ENCODE measurements around the gene MFN2. TPM values are rescaled to one million over a fixed set of nuclear protein-coding genes. Genes with fewer than 3 reads are reported as not detected.

The MFN2 gene
- polyA plus RNA-seq, 1 experiment: 62.5 TPM

DNA sequence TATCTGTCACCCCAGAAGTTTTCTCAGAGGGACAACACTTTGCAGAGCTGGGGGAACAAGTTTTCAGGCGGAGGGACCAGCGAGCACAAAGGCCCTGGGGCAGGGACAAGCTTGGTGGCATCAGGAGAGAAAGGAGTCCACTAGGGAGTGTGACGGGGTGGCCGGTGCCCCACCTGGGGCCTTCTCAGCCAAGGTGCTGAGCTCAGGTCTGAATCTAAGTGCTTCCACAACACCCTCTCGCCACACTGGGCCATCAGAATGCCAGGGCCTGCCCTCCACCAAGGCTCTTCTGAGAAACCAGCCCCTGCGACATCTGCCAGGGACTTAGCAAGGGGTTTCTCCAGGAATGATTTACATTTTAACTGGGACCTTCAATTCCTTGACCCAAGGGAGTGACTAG lies 75.0 kb downstream of the MFN2 start:
- Histone ChIP-seq H3K4me3 (ENCODE audit: low read depth, low read length) (no peak overlapping the region), H3K36me3 (ENCODE audit: control insufficient read depth, insufficient read depth, low read length) (no peaks in the 10 kb centered on the region), H3K27me3 (ENCODE audit: control insufficient read depth, insufficient read depth, low read length) (peaks cover 3% of the 10 kb centered on the region; the same call in 1 of the 2 replicates)
- TF ChIP-seq, protein P1, sequence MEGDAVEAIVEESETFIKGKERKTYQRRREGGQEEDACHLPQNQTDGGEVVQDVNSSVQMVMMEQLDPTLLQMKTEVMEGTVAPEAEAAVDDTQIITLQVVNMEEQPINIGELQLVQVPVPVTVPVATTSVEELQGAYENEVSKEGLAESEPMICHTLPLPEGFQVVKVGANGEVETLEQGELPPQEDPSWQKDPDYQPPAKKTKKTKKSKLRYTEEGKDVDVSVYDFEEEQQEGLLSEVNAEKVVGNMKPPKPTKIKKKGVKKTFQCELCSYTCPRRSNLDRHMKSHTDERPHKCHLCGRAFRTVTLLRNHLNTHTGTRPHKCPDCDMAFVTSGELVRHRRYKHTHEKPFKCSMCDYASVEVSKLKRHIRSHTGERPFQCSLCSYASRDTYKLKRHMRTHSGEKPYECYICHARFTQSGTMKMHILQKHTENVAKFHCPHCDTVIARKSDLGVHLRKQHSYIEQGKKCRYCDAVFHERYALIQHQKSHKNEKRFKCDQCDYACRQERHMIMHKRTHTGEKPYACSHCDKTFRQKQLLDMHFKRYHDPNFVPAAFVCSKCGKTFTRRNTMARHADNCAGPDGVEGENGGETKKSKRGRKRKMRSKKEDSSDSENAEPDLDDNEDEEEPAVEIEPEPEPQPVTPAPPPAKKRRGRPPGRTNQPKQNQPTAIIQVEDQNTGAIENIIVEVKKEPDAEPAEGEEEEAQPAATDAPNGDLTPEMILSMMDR (IDR thresholded peaks at IDR 0.05; ENCODE audit: insufficient read depth, low read depth, low read length): no peak
- no peak for DNase-seq (ENCODE audit: low read depth)
- ChIA-PET CTCF (interaction anchor here (0.6 kb wide), 1 partner anchor 270 kb away, joined by 3 read pairs; no protein-coding TSS in a partner anchor), POLR2A (no interaction called here)

DNA sequence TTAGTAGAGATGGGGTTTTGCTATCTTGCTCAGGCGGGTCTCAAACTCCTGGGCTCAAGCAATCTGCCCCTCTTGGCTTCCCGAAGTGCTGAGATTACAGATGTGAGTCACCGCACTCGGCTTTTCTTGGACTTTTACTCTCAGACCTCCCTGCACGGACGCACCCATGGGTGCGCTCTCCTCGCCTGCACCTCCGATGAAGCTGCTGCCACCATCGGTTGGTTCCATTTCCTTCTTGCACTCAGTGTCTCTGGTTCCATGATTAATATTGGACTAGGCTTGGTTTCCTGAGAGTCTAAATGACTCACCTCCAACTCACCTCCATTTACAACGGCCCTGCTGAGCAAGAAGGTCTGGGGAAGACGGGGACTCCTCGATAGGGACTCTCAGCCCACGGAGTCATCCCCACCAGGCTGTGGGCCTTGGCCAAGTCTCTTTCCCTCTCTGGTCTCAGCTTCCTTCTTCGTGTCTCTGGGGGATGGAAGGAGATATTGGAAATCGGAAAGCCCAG lies 76.1 kb downstream of the MFN2 start:
- H3K36me3 ChIP-seq (ENCODE audit: control insufficient read depth, insufficient read depth, low read length): no peaks in the 10 kb centered on the region
- DNase-seq (ENCODE audit: low read depth): no peak
- ChIA-PET CTCF (interaction anchor here (1.5 kb wide), 1 partner anchor 23 kb away, joined by 5 read pairs; no protein-coding TSS in a partner anchor), POLR2A (no interaction called here)
- TF ChIP-seq, protein P1 (IDR thresholded peaks at IDR 0.05; ENCODE audit: insufficient read depth, low read depth, low read length): no peak
- H3K4me3 ChIP-seq (ENCODE audit: low read depth, low read length): no peak overlapping the region
- peaks cover 5% of the 10 kb centered on the region; the same call in 1 of the 2 replicates for H3K27me3 ChIP-seq (ENCODE audit: control insufficient read depth, insufficient read depth, low read length)

DNA sequence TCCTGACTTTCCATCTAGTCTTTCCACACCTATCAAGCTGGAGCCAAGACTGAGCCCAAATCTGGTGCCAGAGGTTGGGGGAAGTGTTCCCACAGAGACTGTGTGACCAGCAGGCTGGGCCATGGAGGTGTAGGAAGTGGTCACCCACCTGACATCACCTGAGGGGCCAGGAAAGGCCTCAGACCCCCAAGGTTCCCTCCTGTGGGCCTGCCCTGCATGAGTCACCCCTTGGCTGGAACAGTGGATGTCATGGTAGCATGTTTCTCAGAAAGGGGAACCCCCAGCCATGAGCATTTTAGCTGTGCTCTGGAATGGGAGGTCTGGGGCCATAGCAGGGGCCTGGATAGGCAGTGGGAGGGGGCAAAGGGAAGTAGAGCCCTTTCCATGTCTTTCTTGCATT lies 77.1 kb downstream of the MFN2 start:
- DNase-seq (ENCODE audit: low read depth): no peak
- TF ChIP-seq, protein P1 (IDR thresholded peaks at IDR 0.05; ENCODE audit: insufficient read depth, low read depth, low read length): no peak
- ChIA-PET CTCF (interaction anchor here (0.5 to 1.5 kb wide), 2 partner anchors 22 to 67 kb away, joined by 3 to 5 read pairs; no protein-coding TSS in a partner anchor), POLR2A (no interaction called here)
- Histone ChIP-seq H3K4me3 (ENCODE audit: low read depth, low read length) (no peak overlapping the region), H3K27me3 (ENCODE audit: control insufficient read depth, insufficient read depth, low read length) (peaks cover 10% of the 10 kb centered on the region; the same call in 1 of the 2 replicates), H3K36me3 (ENCODE audit: control insufficient read depth, insufficient read depth, low read length) (no peaks in the 10 kb centered on the region)

DNA sequence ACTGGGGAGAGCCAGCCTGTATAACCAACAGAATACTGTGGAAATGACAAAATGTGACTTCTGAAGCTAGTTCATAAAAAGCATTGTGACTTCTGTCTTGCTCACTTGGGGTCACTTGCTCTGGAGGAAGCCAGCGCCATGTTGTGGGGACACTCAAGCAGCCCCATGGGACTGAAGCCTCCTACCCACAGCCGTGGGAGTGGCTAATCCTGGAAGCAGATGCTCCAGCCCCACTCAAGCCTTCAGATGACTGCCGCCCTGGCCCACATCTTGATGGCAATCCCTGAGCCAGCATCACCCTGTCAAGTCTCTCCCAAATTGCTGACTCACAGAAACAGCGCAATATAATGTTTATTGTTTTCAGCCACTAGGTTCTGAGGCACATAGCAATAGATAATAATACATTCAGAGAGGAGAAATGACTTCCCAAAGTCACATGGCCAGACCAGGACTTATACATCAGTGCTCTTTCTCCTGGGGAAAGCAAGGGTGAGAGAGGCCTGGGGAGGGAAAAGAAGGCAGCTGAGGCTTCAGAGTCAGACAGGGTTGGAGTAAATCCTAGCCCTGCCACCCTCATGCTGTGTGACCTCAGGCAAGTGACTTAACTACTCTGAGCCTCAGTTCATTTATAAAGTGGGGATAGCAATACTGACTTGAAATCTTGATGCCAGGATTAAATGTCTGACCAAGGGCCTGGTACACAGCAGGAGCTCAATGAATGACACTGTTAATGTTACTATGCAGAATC lies 77.9 kb downstream of the MFN2 start:
- Histone ChIP-seq H3K4me3 (ENCODE audit: low read depth, low read length) (no peak overlapping the region), H3K27me3 (ENCODE audit: control insufficient read depth, insufficient read depth, low read length) (peaks cover 14% of the 10 kb centered on the region), H3K36me3 (ENCODE audit: control insufficient read depth, insufficient read depth, low read length) (no peaks in the 10 kb centered on the region)
- DNase-seq (ENCODE audit: low read depth): no peak
- CTCF ChIA-PET: interaction anchor here (0.5 to 1.5 kb wide), 3 partner anchors 21 to 164 kb away, joined by 3 to 5 read pairs (median 4); no protein-coding TSS in a partner anchor
- TF ChIP-seq, protein P1 (IDR thresholded peaks at IDR 0.05; ENCODE audit: insufficient read depth, low read depth, low read length): no peak
- POLR2A ChIA-PET: no interaction called here

DNA sequence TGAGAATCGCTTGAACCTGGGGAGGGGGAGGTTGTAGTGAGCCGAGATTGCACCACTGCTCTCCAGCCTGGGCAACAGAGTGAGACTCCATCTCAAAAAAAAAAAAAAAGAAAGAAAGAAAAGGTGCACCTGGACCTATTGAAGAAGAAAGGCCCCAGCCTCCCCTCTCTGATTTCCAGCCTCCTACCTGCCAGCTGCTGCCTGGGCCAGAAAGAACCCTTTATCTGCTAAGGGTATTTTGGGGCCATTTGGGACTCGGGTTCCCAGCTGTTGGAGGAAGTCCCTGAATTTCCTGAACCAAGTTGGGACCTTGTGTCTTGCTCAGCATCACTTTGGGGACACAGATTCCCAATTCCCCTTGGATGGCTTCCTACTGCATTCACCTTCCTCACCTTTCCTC lies 79.0 kb downstream of the MFN2 start:
- no peak for DNase-seq (ENCODE audit: low read depth)
- TF ChIP-seq, protein P1 (IDR thresholded peaks at IDR 0.05; ENCODE audit: insufficient read depth, low read depth, low read length): no peak
- Histone ChIP-seq H3K27me3 (ENCODE audit: control insufficient read depth, insufficient read depth, low read length) (peaks cover 25% of the 10 kb centered on the region), H3K36me3 (ENCODE audit: control insufficient read depth, insufficient read depth, low read length) (no peaks in the 10 kb centered on the region), H3K4me3 (ENCODE audit: low read depth, low read length) (no peak overlapping the region)
- CTCF ChIA-PET: interaction anchor here (1.3 kb wide), 1 partner anchor 20 kb away, joined by 4 read pairs; no protein-coding TSS in a partner anchor
- POLR2A ChIA-PET: no interaction called here

All from BJ (cell line).